ENCODE results near the gene PASK. TPM values are rescaled to one million over a fixed set of nuclear protein-coding genes. Genes with fewer than 3 reads are reported as not detected.

Gene PASK
- total and polyA plus RNA-seq, 2 experiments from 2014 or later, result 7.0 to 11.9 TPM

DNA sequence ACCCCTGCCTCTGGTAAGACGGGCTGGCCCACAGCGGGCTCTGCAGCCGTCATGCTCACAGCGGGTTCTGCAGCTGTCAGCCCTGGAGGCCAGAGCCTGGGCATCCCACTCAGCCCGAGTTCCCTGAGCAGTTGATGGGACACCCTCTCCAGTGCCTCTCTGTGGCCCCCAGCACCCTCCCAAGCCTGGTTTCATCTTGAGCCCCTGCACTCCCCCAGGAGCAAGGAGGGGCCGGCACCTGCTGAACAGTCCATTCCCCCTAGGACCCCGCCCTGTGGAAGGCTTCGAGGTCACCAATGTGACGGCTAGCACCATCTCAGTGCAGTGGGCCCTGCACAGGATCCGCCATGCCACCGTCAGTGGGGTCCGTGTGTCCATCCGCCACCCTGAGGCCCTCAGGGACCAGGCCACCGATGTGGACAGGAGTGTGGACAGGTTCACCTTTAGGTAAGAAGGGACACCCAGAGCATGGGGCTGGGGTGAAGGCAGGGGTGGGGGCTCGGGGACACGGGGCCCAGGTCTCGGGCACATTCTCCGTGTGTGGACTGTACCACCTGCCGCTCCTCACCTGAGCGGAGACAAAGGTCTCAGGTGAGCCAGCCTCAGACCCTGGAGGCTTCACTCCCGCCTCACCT is 81.7 kb downstream of the PASK start:
- TF ChIP-seq, protein P1, sequence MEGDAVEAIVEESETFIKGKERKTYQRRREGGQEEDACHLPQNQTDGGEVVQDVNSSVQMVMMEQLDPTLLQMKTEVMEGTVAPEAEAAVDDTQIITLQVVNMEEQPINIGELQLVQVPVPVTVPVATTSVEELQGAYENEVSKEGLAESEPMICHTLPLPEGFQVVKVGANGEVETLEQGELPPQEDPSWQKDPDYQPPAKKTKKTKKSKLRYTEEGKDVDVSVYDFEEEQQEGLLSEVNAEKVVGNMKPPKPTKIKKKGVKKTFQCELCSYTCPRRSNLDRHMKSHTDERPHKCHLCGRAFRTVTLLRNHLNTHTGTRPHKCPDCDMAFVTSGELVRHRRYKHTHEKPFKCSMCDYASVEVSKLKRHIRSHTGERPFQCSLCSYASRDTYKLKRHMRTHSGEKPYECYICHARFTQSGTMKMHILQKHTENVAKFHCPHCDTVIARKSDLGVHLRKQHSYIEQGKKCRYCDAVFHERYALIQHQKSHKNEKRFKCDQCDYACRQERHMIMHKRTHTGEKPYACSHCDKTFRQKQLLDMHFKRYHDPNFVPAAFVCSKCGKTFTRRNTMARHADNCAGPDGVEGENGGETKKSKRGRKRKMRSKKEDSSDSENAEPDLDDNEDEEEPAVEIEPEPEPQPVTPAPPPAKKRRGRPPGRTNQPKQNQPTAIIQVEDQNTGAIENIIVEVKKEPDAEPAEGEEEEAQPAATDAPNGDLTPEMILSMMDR (IDR thresholded peaks at IDR 0.05; ENCODE audit: low read depth, low read length), result no peak
- no peaks in the 10 kb centered on the region for H3K9me3 ChIP-seq (ENCODE audit: low read depth)
- DNase-seq (ENCODE audit: low read depth in 1 of 2, low spot score in 1 of 2), result no peak
- H3K27ac ChIP-seq, result no peak overlapping the region
- no peak overlapping the region for H3K4me3 ChIP-seq
- H3K36me3 ChIP-seq, result no peaks in the 10 kb centered on the region
- H3K27me3 ChIP-seq, result no peaks in the 10 kb centered on the region
- no peaks in the 10 kb centered on the region for H3K4me1 ChIP-seq (ENCODE audit: low read depth)

DNA sequence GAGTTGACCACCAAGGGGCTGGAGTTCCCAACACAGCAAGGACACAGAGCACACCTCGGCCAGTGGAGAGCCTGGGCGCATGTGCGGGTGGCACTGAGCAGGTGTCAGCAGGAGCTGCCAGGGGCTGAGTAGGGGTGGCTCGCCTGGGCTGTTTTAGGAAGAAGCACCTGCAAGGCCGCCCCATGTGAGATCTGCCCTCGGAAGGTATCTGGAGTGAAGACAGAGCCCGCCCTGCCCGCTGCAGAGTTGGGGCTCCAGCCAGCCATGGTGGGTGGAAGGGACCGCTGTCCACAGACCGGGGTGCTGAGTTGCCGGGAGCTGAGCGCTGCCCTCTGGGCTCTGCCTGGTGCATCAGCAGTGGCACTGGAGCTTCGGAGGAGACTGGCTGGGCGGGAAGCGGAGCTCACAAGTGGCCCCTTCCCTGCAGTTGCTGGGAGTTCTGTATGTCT is 82.4 kb downstream of the PASK start:
- TF ChIP-seq, protein P1 (IDR thresholded peaks at IDR 0.05; ENCODE audit: low read depth, low read length), result no peak
- H3K27me3 ChIP-seq, result no peaks in the 10 kb centered on the region
- peak; percentile 22 to 72 for DNase-seq (ENCODE audit: low read depth in 1 of 2, low spot score in 1 of 2)
- no peaks in the 10 kb centered on the region for H3K4me1 ChIP-seq (ENCODE audit: low read depth)
- no peaks in the 10 kb centered on the region for H3K9me3 ChIP-seq (ENCODE audit: low read depth)
- H3K36me3 ChIP-seq, result no peaks in the 10 kb centered on the region
- H3K27ac ChIP-seq, result no peak overlapping the region
- no peak overlapping the region for H3K4me3 ChIP-seq

DNA sequence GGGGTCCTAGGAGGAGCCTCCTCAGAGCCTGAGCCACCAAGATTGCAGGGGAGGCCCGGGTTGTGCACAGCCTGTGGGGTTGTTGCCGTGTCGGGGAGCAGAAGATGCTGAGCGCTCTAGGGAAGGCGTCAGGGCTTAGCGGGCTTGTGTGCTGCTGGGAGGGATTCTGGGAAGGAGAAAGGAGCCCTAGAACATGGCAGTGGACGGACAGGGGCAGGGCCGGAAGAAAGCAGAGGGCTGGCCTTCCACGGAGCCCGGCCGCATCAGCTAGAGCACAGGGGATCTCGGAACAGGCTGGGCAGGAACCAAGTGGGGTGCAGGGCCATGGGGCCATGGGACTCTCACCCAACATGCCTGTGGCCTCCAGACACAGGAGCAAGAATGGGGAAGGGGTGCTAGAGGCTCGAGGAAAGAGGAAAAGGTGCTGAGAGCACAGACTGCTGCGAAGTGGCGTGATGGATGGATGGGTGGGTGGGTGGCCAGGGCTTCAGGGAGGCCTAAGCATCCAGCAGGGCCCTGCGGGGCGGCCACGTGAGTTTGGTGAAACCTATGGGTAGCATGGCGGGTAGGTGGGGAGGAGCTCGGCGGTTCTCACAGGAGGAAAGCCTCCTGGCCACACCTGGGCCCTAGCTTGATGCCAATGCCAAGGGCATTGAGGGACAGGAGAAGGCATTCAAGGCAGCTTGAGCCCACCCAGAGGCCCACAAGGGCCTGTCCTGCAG is 82.9 kb downstream of the PASK start:
- H3K27me3 ChIP-seq, result no peaks in the 10 kb centered on the region
- no peaks in the 10 kb centered on the region for H3K36me3 ChIP-seq
- H3K4me1 ChIP-seq (ENCODE audit: low read depth), result no peaks in the 10 kb centered on the region
- no peak overlapping the region for H3K4me3 ChIP-seq
- TF ChIP-seq, protein P1 (IDR thresholded peaks at IDR 0.05; ENCODE audit: low read depth, low read length), result no peak
- H3K9me3 ChIP-seq (ENCODE audit: low read depth), result no peaks in the 10 kb centered on the region
- H3K27ac ChIP-seq, result no peak overlapping the region
- DNase-seq (ENCODE audit: low read depth in 1 of 2, low spot score in 1 of 2), result no peak

DNA sequence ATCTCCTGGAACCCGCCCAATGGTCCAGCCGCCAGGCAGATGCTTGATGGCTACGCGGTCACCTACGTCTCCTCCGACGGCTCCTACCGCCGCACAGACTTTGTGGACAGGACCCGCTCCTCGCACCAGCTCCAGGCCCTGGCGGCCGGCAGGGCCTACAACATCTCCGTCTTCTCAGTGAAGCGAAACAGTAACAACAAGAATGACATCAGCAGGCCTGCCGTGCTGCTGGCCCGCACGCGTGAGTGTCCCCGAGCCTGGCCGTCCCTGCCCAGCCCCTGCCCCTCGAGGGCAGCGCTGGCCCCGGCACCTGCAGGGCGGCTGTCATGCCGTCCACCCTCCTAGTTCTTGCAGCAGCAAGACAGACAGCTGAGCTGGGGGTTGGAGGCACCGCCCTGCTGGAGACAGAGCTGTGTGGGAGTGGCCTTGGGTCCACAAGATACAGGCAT is 83.9 kb downstream of the PASK start:
- no peaks in the 10 kb centered on the region for H3K4me1 ChIP-seq (ENCODE audit: low read depth)
- no peak overlapping the region for H3K4me3 ChIP-seq
- no peaks in the 10 kb centered on the region for H3K9me3 ChIP-seq (ENCODE audit: low read depth)
- H3K27me3 ChIP-seq, result no peaks in the 10 kb centered on the region
- no peaks in the 10 kb centered on the region for H3K36me3 ChIP-seq
- DNase-seq (ENCODE audit: low read depth in 1 of 2, low spot score in 1 of 2), result no peak
- TF ChIP-seq, protein P1 (IDR thresholded peaks at IDR 0.05; ENCODE audit: low read depth, low read length), result no peak
- H3K27ac ChIP-seq, result no peak overlapping the region

DNA sequence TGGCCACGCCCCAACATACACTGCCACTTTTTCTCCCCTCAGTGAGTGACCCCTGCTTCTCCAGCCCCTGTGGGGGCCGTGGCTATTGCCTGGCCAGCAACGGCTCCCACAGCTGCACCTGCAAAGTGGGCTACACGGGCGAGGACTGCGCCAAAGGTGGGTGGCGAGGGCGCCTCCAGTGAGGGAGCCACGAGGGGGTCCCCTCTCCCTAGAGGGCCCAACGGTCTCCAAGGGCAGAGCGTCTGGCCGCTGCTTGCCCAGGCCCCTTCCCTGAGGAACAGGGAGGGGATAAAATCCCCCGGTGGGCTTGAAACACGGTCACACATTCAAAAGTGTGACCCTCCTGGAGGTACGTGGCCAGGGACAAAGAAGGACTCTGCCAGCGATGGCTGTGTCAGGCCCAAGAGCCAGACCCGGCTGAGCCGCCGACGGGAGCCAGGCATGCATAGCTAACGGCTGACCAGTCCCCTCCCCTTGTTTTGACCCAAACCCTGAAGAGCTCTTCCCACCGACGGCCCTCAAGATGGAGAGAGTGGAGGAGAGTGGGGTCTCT is 84.4 kb downstream of the PASK start:
- Histone ChIP-seq H3K4me3 (no peak overlapping the region), H3K27ac (no peak overlapping the region), H3K36me3 (no peaks in the 10 kb centered on the region), H3K27me3 (no peaks in the 10 kb centered on the region), H3K4me1 (ENCODE audit: low read depth) (no peaks in the 10 kb centered on the region), H3K9me3 (ENCODE audit: low read depth) (no peaks in the 10 kb centered on the region)
- DNase-seq (ENCODE audit: low read depth in 1 of 2, low spot score in 1 of 2), result no peak
- TF ChIP-seq, protein P1 (IDR thresholded peaks at IDR 0.05; ENCODE audit: low read depth, low read length), result no peak

All from cardiac muscle cell (in vitro differentiated cells and primary cell).